Endothelial cell of hepatic sinusoid (primary cell): ENCODE data around the gene LAD1.

Experiments
- in situ Hi-C: cut with HindIII; loops from 2 replicates; pipeline ENCODE4 v1.10.0; 2017; ENCODE audit warnings: low sequenced_read_pairs

LAD1 gene

DNA sequence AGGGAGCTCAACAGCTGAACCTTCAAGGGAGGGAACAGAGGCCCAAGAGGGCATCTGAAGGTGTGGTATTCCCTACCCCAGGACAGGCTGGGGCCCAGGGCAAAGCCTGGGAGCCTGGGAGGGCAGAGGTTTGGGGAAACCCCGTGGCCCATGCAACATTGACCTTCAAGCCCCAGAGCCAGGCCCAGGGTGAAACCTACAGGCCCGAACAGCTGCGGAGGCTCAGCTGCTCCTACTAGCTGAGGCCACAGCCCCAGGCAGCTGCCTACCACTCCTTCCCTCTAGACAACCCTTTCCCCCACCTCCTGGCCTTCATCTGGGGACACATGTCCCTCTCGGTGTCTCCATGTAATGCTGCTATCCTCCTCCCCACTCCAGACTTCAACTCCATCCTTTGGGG lies 3.2 kb downstream of the LAD1 start:
- in situ Hi-C loops: loop anchor here (5.0 kb wide), 1 partner anchor 94 kb away; no protein-coding TSS in a partner anchor

DNA sequence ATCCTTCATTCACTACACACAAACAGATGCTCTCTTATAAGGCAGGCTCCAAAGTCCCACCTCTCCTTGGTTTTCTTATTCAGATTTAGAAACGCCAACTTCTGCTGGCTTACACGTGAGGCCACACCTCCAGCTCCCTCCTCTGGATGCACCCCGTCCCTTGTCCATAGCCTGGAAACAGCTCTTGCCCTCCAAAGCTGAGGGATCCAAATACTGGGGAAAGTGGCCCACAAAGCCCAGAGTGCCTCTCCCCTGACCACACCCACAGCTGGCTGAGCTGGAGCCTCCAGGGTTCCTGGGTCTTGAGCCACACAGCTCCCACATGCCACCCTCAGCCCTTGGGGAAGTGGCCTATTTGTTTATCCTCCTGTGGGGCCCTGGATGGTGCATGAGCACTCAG lies 4.5 kb downstream of the LAD1 start:
- in situ Hi-C loops: no loop called here

DNA sequence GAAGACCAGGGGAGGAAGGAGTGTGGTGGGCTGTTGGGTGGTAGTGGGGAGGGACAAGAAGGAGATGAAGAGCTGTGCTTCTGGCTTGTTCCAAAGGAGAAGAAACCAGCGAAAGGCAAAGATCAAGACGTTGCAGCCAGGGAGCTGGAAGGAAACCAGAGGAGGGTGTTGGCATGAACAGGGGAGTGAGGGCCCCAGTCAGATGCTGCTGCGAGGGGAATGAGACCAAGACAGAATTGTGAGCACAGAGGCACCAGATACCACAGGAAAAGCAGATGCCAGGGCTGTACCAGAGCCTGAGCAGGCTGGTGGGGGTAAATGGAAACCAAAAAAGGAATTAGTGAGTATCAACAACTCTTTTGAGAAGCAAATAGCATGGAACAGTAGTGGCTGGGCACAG lies 6.0 kb downstream of the LAD1 start:
- in situ Hi-C loops: no loop called here

DNA sequence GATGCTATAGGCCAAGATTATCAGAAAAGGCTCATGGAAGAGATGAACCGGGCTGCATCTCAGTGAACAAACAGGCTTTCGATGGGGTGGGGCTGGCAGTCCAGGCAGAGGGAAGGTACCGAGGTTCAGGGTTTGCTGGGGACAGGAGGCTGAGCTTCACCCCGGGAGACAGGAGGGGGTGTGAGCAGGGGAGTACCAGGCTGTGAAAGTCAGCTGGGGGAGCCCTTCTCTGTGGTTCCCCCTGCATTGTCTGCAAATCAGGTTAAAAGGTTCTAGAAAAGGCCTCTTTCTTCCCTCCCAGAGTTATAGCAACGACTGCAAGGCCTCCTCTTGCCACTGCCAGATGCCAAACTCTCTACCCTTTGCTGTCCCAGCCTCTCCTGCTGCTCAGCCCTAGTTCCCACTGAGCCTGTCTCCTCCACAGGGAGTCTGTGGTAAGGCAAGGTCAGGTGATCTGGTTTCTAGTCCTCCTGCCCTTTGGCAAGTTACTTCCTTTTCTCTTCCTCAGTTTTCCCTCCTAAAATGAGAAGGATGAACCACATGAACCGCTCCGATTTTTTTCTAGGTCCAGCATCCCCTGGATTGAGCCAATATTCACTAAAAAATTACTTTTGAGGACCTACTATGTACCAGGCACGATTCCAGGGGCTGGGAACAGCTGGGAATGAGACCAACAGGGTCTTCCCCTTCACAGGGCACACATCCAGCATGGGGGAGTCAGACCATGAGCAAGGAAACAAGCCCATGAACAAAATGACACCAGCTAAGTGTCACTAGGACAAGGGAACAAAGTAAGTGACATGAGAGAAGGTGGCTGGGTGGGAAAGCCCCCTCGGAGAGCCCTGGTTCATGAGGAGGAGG lies 7.2 kb downstream of the LAD1 start:
- in situ Hi-C loops: no loop called here

DNA sequence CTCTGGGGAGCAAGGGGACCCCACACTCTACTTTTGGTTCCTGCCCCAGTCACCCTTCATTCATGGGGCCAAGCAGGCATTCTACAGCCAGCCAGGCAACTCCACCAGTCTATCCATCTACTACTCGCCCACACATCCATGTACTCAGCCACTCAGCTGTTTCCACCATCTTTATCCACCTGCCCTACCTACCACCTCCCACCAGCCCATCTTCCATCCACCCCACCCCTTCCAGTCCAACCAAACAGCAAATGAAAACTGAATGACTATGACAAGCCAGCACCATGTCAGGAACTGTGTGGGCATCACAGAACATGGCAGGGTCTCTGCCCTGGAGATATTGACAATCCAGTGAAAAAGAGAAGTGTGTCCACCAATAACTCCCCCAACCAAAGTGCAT lies 7.9 kb downstream of the LAD1 start:
- in situ Hi-C loops: no loop called here

DNA sequence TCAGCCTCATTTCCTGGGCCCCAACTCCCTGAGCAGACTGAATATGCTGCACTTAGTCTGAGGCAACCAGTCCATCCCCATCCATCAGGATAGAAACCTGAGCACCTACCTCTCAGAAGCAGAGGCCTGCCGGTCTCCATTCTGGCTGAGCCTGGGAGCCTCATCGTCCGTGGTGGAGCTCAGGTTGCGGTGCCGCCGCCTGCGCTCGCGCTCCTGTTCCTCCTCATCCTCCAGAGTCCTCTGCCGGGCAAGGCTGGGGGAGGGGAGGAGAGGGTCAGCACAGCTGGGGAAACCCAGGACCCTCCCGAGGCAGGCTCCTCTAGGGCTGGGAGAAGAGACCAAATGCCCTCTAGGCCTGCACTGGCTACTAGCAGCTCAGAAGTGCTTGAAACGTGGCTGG lies 10.1 kb downstream of the LAD1 start:
- in situ Hi-C loops: loop anchor here (5.0 kb wide), 1 partner anchor 48 kb away; no protein-coding TSS in a partner anchor

DNA sequence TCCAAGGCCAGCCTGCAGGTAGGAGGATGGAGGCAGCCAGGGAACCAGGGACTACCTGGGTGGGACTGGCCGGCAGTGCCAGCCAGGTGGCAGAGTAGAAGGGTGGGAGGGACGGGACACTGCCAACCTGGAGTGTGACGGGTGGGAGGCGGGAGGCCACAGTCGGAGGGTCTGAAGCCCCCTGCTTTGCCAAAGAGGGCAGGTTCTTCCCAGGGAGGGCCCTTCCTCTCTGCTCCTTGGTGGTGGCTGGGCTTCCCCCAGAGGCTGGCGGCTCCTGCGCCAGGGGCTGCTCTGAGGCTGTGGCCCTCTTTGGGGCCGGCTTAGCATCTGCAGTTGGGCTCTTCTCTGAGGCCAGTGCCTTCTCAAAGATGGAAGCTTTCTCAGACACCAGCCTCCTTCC lies 12.9 kb downstream of the LAD1 start:
- in situ Hi-C loops: loop anchor here (5.0 kb wide), 1 partner anchor 51 kb away; no protein-coding TSS in a partner anchor

DNA sequence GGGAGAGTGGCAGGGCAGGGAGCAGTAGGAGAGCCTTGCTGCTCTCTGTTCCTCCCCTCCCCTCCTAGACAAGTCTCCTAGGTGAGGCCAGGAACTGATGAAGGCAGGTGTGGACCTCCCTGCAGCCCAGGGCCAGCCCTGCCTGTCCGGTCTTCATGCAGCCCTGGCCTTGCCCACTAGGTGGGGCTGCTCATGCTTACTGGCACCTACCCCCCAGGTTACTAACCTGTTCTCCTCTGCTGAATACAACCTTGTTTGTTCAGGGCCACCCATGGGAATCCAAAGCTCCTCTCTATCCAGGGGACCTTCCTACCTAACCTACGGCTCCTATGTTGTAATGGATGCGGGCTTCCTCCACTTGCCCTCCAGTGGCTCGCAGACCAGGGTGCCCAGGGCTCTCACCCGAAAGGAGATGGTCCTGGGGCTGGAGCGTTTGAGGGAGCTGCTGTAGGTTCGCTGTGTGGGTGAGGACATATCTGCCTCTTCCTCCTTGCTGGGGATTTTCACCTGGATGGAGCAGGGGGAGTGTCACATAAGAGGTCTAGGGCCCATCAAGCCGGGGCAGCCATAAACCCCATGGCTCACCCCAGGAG lies 13.7 kb downstream of the LAD1 start:
- in situ Hi-C loops: loop anchor here (5.0 kb wide), 1 partner anchor 52 kb away; no protein-coding TSS in a partner anchor

DNA sequence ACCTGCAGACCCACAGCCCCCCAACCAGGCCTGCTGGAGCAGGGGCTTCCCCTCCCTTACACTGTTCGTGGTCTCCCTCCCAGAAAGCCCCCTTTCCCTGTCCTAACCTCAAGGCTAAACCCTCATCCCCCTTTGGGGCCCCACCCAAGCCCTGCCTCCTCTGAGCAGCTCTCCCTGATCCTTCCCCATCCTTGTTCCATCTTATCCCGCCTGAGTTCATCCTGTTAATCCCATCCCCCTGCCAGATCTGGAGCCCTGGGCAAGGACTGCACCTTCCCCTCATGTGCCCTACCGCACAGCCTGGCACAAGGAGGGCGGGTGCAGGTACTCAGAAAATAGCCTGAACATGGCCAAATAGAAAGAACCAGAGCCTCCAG lies 14.7 kb downstream of the LAD1 start:
- in situ Hi-C loops: no loop called here

DNA sequence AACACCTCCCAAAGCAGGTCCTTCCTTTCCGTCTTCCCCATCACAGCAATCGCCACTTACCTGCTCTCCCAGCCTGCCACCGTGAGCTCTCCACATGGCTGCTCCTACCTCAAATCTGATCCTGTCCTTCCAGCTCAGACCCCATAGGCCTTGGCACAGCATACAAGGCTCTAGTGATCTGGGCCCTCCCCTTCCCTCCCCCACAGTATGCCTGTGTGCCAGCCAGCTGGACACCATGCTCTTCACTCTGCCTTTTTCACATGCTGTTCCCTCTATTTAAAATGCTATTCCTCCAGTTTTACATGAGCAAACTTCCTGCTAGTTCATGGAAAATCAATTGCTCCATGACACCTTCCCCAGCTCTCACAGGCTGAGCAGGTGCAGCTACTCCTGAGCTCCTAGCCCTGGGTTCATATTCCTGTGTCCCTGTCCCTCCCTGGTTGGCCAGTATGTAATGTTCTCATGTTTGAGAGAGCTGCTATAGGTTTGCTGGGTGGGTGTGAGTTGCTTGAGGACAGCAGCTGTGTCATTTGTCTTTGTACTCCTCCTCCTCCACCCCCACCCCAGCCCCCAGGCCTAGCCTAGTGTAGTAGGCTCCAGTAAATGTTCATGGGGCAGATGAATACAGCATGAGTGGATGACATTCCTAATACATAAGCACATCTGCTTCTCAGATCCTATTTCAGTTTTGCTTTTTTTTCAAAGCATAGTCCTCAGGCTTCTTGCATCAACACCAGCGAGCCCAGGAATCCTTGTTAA lies 15.3 kb downstream of the LAD1 start:
- in situ Hi-C loops: no loop called here

DNA sequence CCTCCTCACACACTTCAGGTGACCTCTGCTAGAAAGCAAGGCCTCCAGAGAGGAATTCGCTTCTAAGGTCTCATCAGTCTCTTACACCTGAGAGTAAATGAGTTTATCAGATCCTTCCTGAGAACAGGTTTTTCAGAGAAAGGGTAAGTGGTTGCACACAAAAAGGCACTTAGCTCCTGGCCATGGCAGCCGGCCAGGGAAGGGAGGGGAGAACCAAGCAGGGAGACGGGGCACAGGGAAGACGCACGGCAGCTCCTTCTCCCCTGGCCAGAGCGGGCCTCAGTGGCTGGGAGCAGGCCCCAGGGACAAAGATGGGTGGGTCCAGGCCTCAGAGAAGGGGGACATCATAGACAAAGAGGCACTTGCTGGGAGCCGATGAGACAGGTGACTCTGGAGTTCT lies 18.0 kb downstream of the LAD1 start:
- in situ Hi-C loops: no loop called here

DNA sequence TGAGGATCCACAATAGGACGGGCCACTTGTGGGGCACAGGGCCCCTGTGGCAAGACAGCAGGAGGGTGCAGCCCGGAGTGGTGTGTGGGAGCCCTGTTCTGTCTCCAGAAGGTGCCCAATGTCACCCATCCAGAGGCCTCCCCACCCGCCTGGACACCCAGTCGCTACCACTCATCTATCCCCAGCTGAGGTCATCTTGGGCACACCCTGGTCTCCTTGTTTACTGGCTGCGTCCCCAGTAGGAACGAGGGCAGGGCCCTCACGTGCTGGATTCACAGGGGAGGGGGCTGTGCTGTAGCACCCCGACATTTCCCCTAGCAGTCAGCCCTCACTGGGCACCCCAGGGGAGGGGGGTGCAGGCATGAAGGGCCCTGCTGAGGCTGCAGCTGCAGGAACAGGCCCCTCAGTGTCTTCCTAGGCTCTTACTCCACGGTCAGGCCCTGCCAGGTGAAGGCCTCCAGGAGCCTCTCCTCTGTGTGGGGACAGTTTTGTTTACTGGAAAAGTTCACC lies 19.3 kb downstream of the LAD1 start:
- in situ Hi-C loops: loop anchor here (5.0 kb wide), 1 partner anchor 102 kb away; no protein-coding TSS in a partner anchor

DNA sequence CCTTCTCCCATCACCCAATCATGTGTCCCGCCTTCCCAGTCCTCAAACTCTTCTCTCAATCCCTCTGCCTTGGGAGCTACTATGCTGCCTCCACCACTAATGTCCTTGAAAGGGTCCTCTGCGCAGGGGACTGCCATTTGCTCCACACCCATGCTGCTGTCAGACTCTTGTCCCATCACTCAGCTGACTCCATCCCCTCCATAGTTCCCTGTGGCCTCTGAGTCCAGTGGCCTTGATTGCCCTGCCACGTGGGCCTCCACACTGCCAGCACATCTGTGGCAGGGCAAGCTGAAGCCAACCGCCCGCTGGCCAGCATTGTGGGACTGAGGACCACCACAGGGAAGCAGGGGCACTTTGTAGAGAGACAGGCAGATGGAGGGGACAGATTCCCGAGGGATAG lies 20.3 kb downstream of the LAD1 start:
- in situ Hi-C loops: loop anchor here (5.0 kb wide), 1 partner anchor 102 kb away; no protein-coding TSS in a partner anchor

DNA sequence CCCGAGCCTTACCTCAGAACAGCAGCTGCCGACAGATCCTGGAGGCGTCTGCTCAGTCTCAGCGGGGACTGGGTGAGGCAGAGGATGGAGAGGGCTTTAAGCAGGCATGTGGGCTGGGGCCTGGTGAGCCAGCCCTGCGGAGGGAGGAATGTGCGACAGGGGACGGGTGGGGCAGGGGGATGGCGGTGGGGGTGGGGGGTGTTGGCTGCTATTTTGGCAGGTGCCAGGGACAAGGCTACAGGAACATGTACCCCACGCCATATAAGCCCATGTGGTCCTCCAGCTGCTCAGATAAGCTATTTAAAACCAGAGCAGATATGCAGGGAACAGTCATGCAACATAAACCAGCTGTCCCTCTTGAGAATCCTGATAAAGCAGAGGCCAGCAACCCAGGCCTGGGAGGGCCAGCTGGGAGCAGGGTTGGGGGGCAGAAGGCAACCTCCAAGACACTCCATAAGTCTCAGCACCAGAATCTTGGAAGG lies 21.5 kb downstream of the LAD1 start, which contains the start of gene TNNT2:
TSS of gene TNNT2 (minus strand) at position 70 of the 482 bp plus-strand sequence. CDS start 4,426 bp downstream, outside the sequence.
- in situ Hi-C loops: loop anchor here (5.0 kb wide), 1 partner anchor 100 kb away; no protein-coding TSS in a partner anchor

DNA sequence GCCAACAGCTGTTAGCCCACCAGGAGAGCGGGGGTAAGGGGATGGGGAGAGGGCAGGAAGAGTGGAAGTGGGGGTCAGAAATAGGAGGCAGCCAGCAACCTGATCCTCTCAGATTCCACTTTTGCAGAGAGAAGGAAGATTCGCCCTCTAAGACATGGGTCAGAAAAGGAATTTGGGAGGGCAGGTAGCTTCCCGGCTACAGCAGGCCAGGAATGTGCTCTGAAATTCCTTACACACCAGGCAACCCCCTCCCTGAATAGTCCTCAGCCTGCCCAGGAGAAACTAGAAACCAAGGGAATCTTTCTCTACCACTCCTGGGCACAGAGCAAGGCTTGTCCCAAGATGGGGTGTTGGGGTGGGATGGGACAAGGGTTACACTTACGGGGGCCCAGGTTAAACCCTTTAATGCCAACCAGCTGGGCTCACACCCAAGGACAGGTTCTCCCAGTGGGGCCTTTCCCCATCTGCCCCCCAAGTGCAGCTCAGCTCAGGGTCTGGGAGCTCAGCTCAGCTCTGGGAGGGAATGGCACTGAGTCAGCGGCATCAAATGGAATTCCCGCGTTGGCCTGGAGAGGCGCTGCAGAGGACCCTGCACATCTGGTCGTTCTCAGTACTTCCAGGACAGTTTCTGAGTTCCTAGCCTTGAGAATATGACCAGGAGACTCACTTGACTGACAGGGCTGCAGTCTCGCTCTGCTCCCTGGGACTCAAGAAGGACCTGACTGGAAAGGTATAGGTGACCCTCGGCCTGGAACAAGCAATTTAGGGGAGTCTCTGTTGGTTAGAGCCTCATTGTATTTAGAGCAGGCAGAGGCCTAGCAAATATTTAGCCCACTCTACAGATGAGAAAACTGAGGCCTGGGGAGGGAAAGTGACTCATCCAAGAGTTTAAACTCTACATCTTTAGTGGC lies 22.4 kb downstream of the LAD1 start:
- in situ Hi-C loops: loop anchor here (5.0 kb wide), 1 partner anchor 99 kb away; no protein-coding TSS in a partner anchor

DNA sequence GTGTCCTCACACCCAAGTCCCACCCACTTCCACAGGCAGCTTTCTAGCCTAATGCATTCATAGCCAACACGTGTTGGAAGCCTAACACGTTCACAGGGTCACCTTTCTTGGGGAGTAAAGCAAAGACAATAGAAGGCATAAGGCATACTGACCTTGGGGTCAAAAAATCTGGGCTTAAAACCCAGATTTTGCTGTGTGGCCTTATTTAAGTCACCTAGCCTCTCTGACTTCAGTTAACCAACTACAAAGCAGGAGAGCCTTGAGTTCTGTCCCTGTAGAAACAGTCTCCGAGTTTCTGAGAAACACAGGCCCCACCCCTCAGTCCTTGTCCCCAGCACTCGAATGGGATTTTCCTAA lies 23.0 kb downstream of the LAD1 start:
- in situ Hi-C loops: loop anchor here (5.0 kb wide), 1 partner anchor 99 kb away; no protein-coding TSS in a partner anchor

DNA sequence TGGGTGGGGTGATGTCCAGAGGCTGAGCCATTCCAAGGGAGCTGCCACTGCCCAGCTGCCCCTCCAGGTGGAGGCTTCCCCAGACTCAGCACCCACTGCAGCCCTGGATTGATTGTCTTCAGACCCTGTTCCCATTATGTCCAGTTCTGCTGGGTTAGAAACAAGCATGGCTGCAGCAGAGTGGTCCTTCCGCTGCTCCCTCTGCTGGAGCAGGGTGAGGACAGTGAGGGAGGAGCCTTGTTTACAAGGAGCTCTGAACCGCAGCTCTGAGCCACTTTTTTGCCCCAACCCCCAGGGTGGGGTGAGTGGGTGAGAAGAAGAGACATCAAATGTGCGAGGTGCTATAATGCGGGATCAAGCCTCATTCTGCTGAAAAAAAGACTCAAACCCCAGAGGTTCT lies 24.0 kb downstream of the LAD1 start:
- in situ Hi-C loops: loop anchor here (5.0 kb wide), 1 partner anchor 98 kb away; no protein-coding TSS in a partner anchor

DNA sequence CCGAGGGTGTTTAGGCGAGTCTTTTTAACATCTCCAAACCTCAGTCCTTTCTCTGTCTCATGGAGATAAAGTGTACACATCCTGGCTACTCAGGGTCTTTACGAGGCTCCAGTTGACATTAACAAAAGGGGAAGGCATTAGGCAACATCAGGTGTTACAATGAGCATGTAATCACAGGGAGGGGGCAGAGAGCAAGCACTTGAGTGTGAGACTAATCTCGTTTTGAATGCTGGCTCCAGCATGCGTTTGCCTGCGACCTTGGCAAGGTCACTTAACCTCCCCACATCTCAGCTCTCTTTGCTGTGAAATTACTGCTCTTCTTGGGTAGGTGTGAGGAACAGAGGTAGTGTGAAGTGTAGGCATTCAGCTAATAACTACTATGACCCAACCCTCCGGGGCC lies 24.8 kb downstream of the LAD1 start:
- in situ Hi-C loops: no loop called here

DNA sequence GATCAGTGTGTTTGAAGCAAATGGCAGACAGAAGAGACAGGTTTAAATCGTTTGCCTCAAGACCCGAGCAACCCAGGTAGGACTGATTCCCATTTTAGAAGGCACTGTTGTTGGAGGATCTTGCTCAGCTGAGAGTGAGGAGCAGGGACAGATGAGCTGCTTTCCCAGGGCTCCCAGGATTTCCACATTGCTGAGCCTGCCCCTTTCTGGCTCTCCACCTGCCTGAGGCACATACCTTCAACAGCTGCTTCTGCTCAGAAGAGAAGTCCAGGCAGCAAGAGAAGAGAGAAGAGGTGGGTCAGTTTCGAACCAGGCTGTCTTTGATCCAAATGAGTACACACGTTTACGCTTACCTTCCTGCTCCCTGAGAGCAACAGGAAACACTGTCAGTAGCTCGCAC lies 27.3 kb downstream of the LAD1 start:
- in situ Hi-C loops: no loop called here

DNA sequence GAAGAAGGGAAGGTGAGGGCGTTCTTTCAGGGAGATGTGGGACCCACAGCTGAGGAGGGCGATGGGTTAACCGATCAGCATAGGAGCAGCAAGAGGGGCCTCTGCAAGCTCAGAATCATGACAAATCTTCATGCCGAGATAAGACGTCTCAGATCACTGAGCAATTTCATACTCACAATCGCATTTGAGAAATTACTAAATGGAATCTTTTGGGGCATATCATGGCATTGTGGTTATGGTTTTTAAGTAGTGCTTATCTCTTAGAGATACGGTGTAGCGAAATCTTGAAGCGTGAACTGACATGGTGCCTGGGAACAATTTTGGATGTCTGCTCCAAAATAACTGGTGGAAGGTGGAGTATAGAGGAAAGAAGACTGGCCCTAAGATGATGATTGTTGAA lies 27.8 kb downstream of the LAD1 start:
- in situ Hi-C loops: no loop called here
